GM12892 (cell line): ENCODE data around the gene SNAPC2.

Experiments
- POLR2A ChIP-seq: IDR thresholded peaks from 2 replicates; pipeline ENCODE4 v1.6.1; 2011; ENCODE audit warnings: low read depth, low read length, control low read depth
- POLR2AphosphoS5 ChIP-seq: IDR thresholded peaks from 2 replicates; pipeline ENCODE4 v1.6.1; 2011; ENCODE audit warnings: low read depth, low read length, control low read depth
- TAF1 ChIP-seq: IDR thresholded peaks from 2 replicates; pipeline ENCODE4 v1.6.1; 2011; ENCODE audit warnings: low read depth, mild to moderate bottlenecking, control low read depth, low read length, borderline replicate concordance

- no peak for TF ChIP-seq POLR2AphosphoS5
- TF ChIP-seq POLR2A: no peak
- TF ChIP-seq TAF1: no peak
These were observed 48.8 kb downstream of the SNAPC2 start for GRCh38 chr19:7968796-7969554.
